Occipital lobe (tissue), 2 donors: ENCODE measurements around the gene FHL1. TPM values are rescaled to one million over a fixed set of nuclear protein-coding genes. Genes with fewer than 3 reads are reported as not detected.
"Not testable (repeated sequence)": the region's sequence is repeated elsewhere in the genome, so short reads cannot be mapped to it uniquely, and the experiment has no call there.

Source experiments
- DNase-seq: peaks from one replicate; lab custom pipeline; 2025; lab: John Stamatoyannopoulos, UW
- total RNA-seq: library from RNA; depleted of rRNA; stranded (reverse); fragments of >200 nt; gene quantifications from one replicate; pipeline ENCODE4 v1.2.3, GENCODE V29; 2014

The FHL1 gene
- total RNA-seq, 1 donor from 2014 or later, result 90.0 TPM

DNA sequence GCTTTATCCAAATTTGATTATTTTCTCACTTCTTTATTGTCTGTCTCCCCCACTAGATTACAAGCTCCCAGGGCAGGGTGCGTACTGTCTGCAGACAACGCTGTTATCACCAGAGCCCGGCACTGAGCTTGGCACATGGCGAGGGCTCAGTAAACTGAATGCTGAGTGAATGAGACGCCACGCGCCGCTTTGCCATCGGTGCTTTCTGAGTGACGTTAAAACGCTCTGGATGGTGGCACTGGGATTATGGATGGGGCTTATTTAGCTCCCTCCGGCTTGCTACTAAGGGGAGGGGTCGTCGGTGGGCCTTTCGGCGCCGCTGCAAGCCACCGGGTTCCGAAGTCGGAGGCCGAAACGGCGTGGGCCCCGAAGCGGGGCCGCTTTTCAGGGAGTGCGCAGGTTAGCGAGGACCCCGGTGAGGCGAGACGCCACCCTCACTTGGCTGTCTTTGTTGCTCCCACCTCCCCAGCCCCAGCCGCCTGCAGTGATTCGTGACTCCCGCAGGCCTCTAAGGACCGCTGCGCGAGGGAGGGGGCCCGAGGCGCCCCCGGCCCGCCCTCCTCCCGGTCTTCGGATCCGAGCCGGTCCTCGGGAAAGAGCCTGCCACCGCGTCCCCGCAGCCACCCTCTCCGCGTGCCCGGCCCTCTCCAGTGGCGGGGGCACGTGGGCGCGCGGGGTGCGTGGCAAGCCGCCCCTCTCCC, 569 bp upstream of the FHL1 start:
- no peak for DNase-seq

DNA sequence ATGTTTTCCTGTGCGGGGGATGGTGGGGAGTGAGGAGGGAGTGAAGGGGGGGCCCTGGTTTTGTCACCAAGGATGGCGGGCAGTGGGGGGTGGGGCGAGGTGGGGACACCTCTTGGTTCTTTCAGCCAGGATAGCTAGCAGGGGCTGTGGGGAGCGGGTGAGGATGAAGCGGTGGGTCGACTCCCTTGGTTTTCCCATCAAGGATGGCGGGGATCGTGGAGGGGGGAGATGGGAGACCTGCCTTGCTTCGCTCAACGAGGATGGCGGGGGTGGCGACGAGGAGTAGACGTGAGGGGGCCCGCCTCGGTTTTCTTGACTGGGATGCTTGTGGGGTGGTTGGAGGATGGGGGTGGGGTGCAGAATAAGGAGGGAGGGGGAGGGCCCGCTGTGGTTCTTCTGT, 643 bp downstream of the FHL1 start:
- no peak for DNase-seq

- DNase-seq, result no peak
Observed at GRCh38 chrX:136148391-136148790, 1.1 kb downstream of the FHL1 start.

DNA sequence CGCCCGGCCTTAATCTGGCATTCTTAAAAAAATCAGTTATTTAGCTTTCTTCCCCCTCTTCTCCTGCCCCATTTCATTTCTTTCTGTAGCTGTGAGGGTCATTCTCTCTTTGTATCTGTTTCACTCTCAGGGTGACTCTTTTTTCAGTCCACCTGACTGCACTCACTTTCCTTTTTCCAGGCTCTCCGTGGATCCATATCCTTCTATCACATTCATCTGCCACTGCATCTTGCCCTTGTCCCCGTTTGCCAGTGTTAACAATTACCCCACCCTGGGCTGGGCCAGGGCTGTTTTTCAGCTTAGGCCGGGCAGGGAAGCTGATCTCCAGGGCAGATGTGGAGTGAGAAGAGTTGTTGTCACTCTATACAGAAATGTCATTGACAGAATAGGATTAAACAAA, 7.7 kb downstream of the FHL1 start:
- DNase-seq, result no peak

DNA sequence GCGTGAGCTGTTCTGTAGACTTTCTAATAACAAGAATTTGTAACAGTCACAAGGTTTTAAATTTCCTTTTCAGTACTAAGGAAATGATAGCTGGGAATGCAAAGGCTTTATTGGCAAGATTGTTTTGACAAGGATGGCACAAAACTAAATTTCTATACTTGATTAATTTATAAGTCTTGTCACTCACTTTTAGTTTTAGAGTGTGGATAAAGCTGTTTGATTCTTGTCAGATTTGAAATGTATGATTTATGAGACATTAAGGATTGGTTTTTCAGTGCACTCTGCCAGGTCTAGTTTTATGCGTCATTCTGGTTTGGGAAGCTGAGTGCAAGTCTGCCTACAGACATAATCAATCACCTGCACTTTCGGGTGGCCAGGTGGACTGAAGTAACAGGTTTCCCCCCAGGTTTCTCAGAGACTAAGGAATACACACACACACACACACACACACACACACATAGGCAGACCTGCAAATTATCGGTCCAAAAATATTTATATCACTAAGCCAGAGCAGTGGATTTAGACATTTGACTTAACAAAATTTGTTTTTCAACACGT, 9.3 kb downstream of the FHL1 start:
- DNase-seq, result no peak

- DNase-seq, result no peak
Observed at GRCh38 chrX:136157187-136157586, 9.9 kb downstream of the FHL1 start.

DNA sequence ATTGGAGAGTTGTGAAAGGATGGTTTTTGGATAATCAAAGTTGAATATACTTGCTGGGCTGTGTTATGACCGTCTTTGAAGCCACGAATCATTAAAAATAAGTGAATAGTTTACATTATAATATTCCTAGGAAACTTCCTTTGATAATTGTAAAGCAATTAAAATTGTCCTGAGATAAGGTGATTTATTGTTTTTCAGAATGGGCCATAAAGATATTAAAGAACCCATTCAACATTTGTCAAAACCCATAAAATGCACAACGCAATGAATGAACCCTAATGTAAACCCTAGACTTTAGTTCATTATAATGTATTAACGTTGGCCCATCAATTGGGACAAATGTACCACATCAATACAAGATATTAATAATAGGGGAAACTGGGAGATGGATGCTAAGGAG, 11.4 kb downstream of the FHL1 start:
- no peak for DNase-seq

- DNase-seq, result no peak
Observed at GRCh38 chrX:136159611-136160025, 12.3 kb downstream of the FHL1 start.

- DNase-seq, result no peak
Observed at GRCh38 chrX:136162827-136163570, 15.7 kb downstream of the FHL1 start.

DNA sequence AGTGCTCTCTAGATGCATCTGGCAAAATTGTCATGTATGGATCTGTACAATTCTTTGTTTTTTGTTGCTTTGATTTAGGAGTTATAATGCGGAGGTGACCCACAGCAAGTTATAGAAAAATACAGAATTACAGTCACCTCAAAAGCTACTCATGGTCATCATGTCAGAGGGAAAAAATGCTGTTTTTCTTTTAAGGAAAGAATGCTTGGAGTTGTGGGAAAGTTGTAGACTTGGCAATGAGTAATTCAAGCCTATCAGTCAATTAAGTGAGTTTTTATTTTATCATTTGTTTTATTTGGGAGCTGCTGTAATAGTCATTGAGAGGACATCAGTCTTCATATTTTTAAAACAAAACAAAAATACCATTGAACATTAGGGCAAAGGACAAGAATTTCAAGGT, 16.4 kb downstream of the FHL1 start:
- no peak for DNase-seq

DNA sequence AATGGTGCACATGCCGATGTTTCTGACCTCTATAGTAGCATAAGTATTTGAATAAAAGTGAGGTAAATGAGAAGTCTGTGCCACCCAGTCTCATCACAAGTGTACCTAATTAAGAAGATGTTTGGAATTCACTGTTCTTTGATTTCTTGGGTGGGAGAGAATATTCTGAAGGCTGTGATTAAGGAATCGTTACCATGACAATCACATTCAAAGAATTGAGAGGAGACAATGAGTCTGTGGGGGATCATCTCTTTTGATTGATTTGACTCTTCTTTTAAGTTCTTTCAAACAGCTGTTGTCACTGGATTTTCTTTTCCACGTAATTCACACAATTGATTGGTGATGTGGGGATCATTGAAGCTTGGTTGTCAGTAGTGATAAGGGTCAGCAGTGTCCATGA, 18.1 kb downstream of the FHL1 start:
- DNase-seq, result no peak

DNA sequence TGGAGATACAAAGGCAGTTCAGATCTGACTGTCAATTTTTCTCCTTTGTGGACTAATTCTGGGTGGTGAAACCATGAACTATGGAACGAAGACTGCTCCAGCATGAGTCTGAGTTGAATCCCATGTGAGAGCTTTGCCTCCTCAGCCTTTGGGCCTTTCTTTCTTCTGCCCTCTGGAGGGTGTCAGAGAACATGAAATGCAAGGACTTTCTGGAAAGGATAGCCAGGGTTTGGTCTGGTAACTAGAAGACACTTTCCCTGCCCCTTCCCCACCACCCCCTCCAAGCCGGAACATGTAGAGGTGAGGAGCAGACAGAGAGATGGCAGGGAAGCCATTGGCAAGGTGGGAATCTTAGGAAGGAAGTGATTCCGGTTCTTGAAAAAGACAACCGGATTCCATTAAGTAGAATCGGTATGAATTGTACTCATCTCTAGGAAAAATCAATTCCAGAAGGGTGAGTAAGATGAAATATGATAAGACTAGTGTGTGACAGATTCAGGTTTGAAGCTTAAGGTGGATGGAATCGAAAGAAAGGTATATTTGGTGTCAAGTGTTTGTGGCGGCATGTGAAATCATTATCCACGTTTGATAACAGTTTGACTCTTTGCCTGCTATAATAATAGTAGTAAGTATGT, 19.0 kb downstream of the FHL1 start:
- no peak for DNase-seq

DNA sequence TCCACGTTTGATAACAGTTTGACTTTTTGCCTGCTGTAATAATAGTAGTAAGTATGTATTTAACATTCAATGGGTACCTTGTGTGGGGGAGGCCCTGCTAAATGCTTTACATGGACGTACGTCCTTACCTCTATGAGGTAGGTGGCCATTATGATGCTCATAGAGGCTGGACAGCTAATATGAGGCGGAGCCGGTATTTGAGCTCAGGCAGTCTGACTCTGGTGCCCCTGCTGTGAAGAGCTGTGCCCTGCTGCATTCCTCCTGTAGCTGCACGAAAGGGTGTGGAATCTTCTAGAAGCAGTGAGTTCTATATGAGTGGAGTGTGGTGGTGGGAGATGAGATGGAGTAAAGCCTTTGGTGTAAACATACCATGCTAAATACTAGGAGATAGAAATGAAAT, 20.7 kb downstream of the FHL1 start:
- not testable (repeated sequence) for DNase-seq

DNA sequence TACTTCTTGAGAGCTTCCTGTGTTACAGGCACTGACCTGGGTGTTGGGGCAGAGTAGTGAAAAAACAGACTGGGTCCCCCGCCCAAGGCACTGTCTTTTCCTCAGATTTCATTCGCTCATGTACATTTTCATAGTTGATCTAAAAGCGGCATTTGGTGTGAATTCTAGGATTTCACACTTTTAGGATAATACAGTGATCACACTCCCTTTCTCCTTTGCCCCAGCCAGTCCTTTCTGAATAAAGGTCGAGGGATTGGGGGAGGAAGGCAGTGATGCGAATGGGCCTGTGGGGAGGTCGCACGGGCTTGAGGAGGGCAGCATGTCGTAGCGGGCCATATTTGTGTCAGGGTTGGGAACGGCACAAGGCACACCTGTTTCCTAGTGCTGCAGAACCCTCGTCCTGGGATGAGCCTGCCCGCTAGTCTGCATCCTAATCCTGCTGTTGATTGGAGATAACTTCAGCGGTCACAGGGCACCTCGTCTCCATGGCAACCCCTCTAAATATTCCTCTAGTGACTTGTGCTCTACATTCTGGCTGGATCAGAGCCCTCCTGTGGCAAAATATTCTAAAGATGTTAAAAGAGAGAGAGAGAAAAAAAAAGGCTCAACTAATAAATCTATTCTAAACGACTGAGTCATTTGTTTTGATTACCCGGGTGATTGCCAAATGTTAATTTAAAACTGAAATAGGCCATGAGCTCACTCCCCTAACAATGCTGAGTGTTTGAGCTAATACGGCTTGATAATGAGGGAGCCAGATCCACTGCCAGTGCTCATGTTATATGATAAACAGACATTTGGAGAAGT, 21.8 kb downstream of the FHL1 start:
- DNase-seq, result peak; percentile 3

DNA sequence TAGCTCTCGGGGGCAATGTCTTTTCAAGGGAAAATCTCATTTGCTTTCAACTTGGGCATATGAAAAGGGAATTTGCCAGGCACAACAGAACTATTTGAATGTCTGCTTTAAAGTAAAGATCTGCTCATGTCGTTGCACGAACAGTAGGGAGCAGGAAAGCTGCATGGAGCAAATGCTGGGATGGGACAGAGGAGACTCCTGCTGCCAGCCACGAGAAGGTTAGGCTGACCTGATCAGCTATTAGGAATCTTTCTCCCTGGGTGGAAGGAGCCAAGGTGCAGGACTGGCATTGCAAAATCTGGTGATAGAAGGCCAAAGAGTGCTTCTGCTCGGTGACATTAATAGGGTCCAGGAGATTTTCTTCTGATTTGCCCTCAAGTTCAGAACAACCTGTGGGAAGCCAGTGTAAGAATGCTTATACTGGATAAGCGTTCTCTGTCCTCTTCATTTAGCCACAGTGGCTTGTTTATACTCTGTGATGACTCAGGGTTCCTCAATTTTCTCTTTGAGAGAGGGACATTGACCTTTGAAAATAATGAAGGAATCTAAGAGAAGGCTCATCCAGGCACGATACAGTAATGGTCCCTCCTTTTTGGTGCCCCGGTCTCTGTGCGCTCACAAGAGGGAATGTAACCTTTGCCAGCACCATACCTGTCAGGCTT, 22.9 kb downstream of the FHL1 start:
- no peak for DNase-seq

- DNase-seq, result no peak
Observed at GRCh38 chrX:136171420-136171819, 24.1 kb downstream of the FHL1 start.

DNA sequence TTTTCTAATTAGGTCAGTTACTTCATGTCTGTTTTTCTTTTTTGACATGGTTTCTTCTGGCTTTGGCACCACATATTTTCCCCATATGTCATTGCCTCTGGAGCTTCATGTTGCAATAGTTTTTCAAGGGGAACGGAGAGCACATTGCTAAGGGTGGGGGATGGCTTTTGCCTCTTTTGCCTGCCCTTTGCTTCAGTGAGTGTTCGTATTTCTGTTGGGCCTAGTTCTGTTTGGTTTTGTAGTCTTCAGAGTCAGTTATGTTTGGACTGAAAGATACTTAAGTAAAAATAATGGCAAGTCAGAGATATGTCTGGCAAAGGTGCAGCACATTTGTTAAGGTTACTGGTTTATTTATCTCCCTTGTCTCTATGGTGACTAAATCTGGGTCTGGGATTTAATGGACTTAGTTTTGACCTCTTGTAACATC, 29.1 kb downstream of the FHL1 start:
- DNase-seq, result no peak

DNA sequence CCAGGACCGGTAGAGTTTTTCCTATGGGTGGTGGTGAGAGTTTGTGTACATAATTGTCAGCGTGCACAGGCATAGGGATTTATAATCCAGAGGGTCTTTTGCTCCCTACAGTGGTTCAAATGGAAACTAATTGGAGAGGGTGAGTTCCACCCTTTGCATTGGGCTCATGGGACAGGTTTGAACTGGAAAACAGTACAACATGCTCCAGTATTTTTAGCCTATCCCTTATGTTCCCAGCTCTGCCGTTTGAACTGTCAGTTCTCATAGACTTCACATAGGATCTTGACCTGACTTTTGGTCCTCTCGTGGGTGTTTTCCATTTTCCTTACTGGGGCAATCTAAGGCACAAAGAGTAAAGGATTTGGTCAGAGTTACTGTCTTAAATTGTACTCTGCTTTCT, 31.8 kb downstream of the FHL1 start:
- no peak for DNase-seq

GRCh38 chrX:136182414-136182813, 35.1 kb downstream of the FHL1 start:
- no peak for DNase-seq

GRCh38 chrX:136183172-136183571, 35.8 kb downstream of the FHL1 start:
- DNase-seq, result no peak

GRCh38 chrX:136183917-136184316, 36.6 kb downstream of the FHL1 start:
- no peak for DNase-seq
